GM12874 (cell line): ENCODE data around the gene B4GAT1.

ENCODE experiments used
- CTCF ChIP-seq: IDR thresholded peaks from 2 replicates; pipeline ENCODE4 v1.5.1; 2011; ENCODE audit warnings: low read depth, mild to moderate bottlenecking, control low read depth, low read length, moderate library complexity; ENCODE audit not compliant: insufficient read depth

Gene B4GAT1

GRCh38 chr11:66316849-66317251 lies 30.6 kb downstream of the B4GAT1 start, which contains the start of gene CD248:
TSS of gene CD248 (minus strand) at chr11:66317044. CDS start at chr11:66317027, 17 bp downstream.
- TF ChIP-seq CTCF = no peak

GRCh38 chr11:66315921-66316811 lies 31.3 kb downstream of the B4GAT1 start:
- TF ChIP-seq CTCF = no peak

- no peak for TF ChIP-seq CTCF
Observed at GRCh38 chr11:66315498-66315885, 31.9 kb downstream of the B4GAT1 start.

- no peak for TF ChIP-seq CTCF
Observed at GRCh38 chr11:66314561-66315497, 32.6 kb downstream of the B4GAT1 start.

- no peak for TF ChIP-seq CTCF
Observed at GRCh38 chr11:66314186-66314501, 33.3 kb downstream of the B4GAT1 start.

GRCh38 chr11:66313321-66314185 lies 33.9 kb downstream of the B4GAT1 start:
- TF ChIP-seq CTCF = no peak
